SK-N-SH (cell line): ENCODE measurements around the gene FGD1. TPM values are rescaled to one million over a fixed set of nuclear protein-coding genes. Genes with fewer than 3 reads are reported as not detected.

Source experiments
- CTCF ChIA-PET: fragments of 300-600, 350-600 bp; formaldehyde crosslinking; extraction: SDS; loops from one replicate; lab custom pipeline; 2021; lab: Yijun Ruan, JAX
- POLR2A ChIA-PET: fragments of 350-600 bp; sonication (Branson Sonifier 250); formaldehyde crosslinking; extraction: SDS; loops from one replicate; lab custom pipeline; 2020; ENCODE audit warnings: antibody characterized with exemption, inconsistent platforms; lab: Yijun Ruan, JAX
- DNase-seq: peaks from one replicate; pipeline ENCODE4 v3.0.0; 2012
- H2AFZ ChIP-seq: fragments of 200-600 bp; sonication (generic); 2 replicates; pipeline ENCODE4 v1.8.1; 2016; ENCODE audit warnings: antibody characterized with exemption, mild to moderate bottlenecking, low read depth
- H3F3A ChIP-seq: fragments of 200-600 bp; sonication (generic); replicated peaks from 2 replicates; pipeline ENCODE3; 2016; ENCODE audit warnings: antibody characterized with exemption, mild to moderate bottlenecking; ENCODE audit not compliant: insufficient read depth
- H3K27ac ChIP-seq, 2 experiments: fragments of 200-500 bp in 1 of 2; fragments of 200-600 bp in 1 of 2; sonication (Bioruptor generic) in 1 of 2; sonication (generic), shearing (Covaris generic) in 1 of 2; 2 replicates each; pipeline versions ENCODE4 v1.5.1 to v1.6.1; 2014 to 2016; ENCODE audit warnings: low read depth in 2 of 2, inconsistent platforms in 1 of 2, low read length in 1 of 2, mild to moderate bottlenecking in 1 of 2, mixed read lengths in 1 of 2
- H3K27me3 ChIP-seq: fragments of 200-600 bp; sonication (generic), shearing (Covaris generic); 2 replicates; pipeline ENCODE4 v1.6.1; 2016; ENCODE audit warnings: mixed run types; ENCODE audit not compliant: insufficient read depth
- H3K36me3 ChIP-seq, 2 experiments: fragments of 200-500 bp in 1 of 2; fragments of 200-600 bp in 1 of 2; sonication (Bioruptor generic) in 1 of 2; sonication (generic) in 1 of 2; replicated peaks in 1 of 2; 2 replicates each; pipeline versions ENCODE3 to v1.5.1; 2014 to 2016; ENCODE audit warnings: low read length in 1 of 2, mild to moderate bottlenecking in 1 of 2; ENCODE audit not compliant: insufficient read depth in 2 of 2, control insufficient read depth in 1 of 2
- H3K4me1 ChIP-seq, 2 experiments: fragments of 200-500 bp in 1 of 2; fragments of 200-600 bp in 1 of 2; sonication (Bioruptor generic) in 1 of 2; sonication (generic), shearing (Covaris generic) in 1 of 2; 2 replicates each; pipeline versions ENCODE4 v1.5.1 to v1.6.1; 2014 to 2016; ENCODE audit warnings: low read depth in 1 of 2, low read length in 1 of 2, mixed run types in 1 of 2; ENCODE audit not compliant: insufficient read depth in 2 of 2, control insufficient read depth in 1 of 2
- H3K4me2 ChIP-seq: fragments of 200-600 bp; sonication (generic), shearing (Covaris generic); 2 replicates; pipeline ENCODE4 v1.6.1; 2017; ENCODE audit warnings: mixed run types
- H3K4me3 ChIP-seq, 2 experiments: fragments of 200-500 bp in 1 of 2; fragments of 200-600 bp in 1 of 2; sonication (Bioruptor generic) in 1 of 2; sonication (generic), shearing (Covaris generic) in 1 of 2; 2 replicates each; pipeline versions ENCODE4 v1.5.1 to v1.8.1; 2014 to 2016; ENCODE audit warnings: low read depth in 2 of 2, inconsistent platforms in 1 of 2, low read length in 1 of 2, mild to moderate bottlenecking in 1 of 2, mixed read lengths in 1 of 2, moderate library complexity in 1 of 2
- H3K79me2 ChIP-seq: fragments of 200-600 bp; sonication (generic); 2 replicates; pipeline ENCODE4 v1.8.1; 2017; ENCODE audit warnings: mild to moderate bottlenecking; ENCODE audit not compliant: insufficient read depth
- H3K9ac ChIP-seq: fragments of 200-600 bp; sonication (generic); 2 replicates; pipeline ENCODE4 v1.6.1; 2017; ENCODE audit warnings: mixed run types
- H3K9me2 ChIP-seq: fragments of 200-600 bp; sonication (generic); 2 replicates; pipeline ENCODE4 v1.6.1; 2017; ENCODE audit warnings: mixed run types
- H3K9me3 ChIP-seq: fragments of 200-600 bp; sonication (generic); 2 replicates; pipeline ENCODE4 v1.6.1; 2017; ENCODE audit warnings: mixed run types, mild to moderate bottlenecking, moderate library complexity
- H4K20me1 ChIP-seq: fragments of 200-600 bp; sonication (generic); 2 replicates; pipeline ENCODE4 v1.6.1; 2017; ENCODE audit warnings: mild to moderate bottlenecking, mixed run types; ENCODE audit not compliant: insufficient read depth
- CHD2 ChIP-seq: fragments of 150-350 bp; IDR thresholded peaks from 2 replicates; pipeline ENCODE4 v1.6.1; 2018; ENCODE audit warnings: low read length; ENCODE audit not compliant: partially characterized antibody
- CTCF ChIP-seq: fragments of 200-600 bp; sonication (generic); IDR thresholded peaks from 2 replicates; pipeline ENCODE4 v1.6.1; 2017; ENCODE audit warnings: antibody characterized with exemption, mild to moderate bottlenecking, moderate library complexity
- EP300 ChIP-seq, 2 experiments: IDR thresholded peaks; 2 replicates each; pipeline versions ENCODE4 v1.4.0 to v1.6.1; 2012; ENCODE audit warnings: borderline replicate concordance in 1 of 2, low read depth in 1 of 2, low read length in 1 of 2
- EZH2phosphoT487 ChIP-seq: fragments of 200-600 bp; sonication (generic); IDR thresholded peaks from 2 replicates; pipeline ENCODE4 v1.6.1; 2017; ENCODE audit warnings: low read depth, mixed run types, mild to moderate bottlenecking, antibody characterized with exemption, moderate library complexity, borderline replicate concordance
- FOSL2 ChIP-seq: IDR thresholded peaks from 2 replicates; pipeline ENCODE4 v1.4.0; 2012; ENCODE audit warnings: low read depth, mild to moderate bottlenecking, moderate library complexity, borderline replicate concordance
- FOXJ3 ChIP-seq: sonication (generic); formaldehyde crosslinking; IDR thresholded peaks from 2 replicates; pipeline ENCODE4 v1.5.1; 2020; ENCODE audit warnings: mild to moderate bottlenecking, missing genetic modification reagents
- FOXM1 ChIP-seq: IDR thresholded peaks from 2 replicates; pipeline ENCODE4 v1.4.0; 2012; ENCODE audit warnings: low read depth, mild to moderate bottlenecking
- GABPA ChIP-seq: IDR thresholded peaks from 2 replicates; pipeline ENCODE4 v1.4.0; 2012; ENCODE audit warnings: low read depth, mild to moderate bottlenecking
- GATA2 ChIP-seq: sonication (generic); formaldehyde crosslinking; IDR thresholded peaks from 2 replicates; pipeline ENCODE4 v1.5.0; 2020; ENCODE audit warnings: mild to moderate bottlenecking, missing genetic modification reagents
- JUND ChIP-seq: IDR thresholded peaks from 2 replicates; pipeline ENCODE4 v1.4.0; 2012
- MAX ChIP-seq: IDR thresholded peaks from 2 replicates; pipeline ENCODE4 v1.4.0; 2012; ENCODE audit warnings: low read depth
- MXI1 ChIP-seq: IDR thresholded peaks from 2 replicates; pipeline ENCODE4 v1.6.1; 2012; ENCODE audit warnings: mild to moderate bottlenecking, low read depth, low read length, improper control_type of control experiment
- NRF1 ChIP-seq: IDR thresholded peaks from 2 replicates; pipeline ENCODE4 v1.6.1; 2012; ENCODE audit warnings: low read depth, mild to moderate bottlenecking, low read length
- POLR2AphosphoS5 ChIP-seq: IDR thresholded peaks from 2 replicates; pipeline ENCODE4 v1.6.1; 2012; ENCODE audit warnings: low read depth, low read length
- RFX5 ChIP-seq: IDR thresholded peaks from 2 replicates; pipeline ENCODE4 v1.6.1; 2012; ENCODE audit warnings: mild to moderate bottlenecking, improper control_type of control experiment, low read length
- RXRA ChIP-seq: IDR thresholded peaks from 2 replicates; pipeline ENCODE4 v1.4.0; 2012; ENCODE audit warnings: low read depth, mild to moderate bottlenecking, borderline replicate concordance
- SIN3A ChIP-seq: IDR thresholded peaks from 2 replicates; pipeline ENCODE4 v1.6.1; 2012; ENCODE audit warnings: low read depth, mild to moderate bottlenecking, low read length, moderate library complexity, borderline replicate concordance
- TCF12 ChIP-seq: IDR thresholded peaks from 2 replicates; pipeline ENCODE4 v1.4.0; 2012
- TEAD4 ChIP-seq: IDR thresholded peaks from 2 replicates; pipeline ENCODE4 v1.4.0; 2012; ENCODE audit warnings: mild to moderate bottlenecking, borderline replicate concordance; ENCODE audit not compliant: insufficient read depth
- USF1 ChIP-seq: IDR thresholded peaks from 2 replicates; pipeline ENCODE4 v1.4.0; 2012; ENCODE audit warnings: low read depth, borderline replicate concordance
- USF2 ChIP-seq: fragments of 150-350 bp; IDR thresholded peaks from 2 replicates; pipeline ENCODE4 v1.6.1; 2017; ENCODE audit warnings: antibody characterized with exemption, low read length, low read depth, borderline replicate concordance
- WGBS: methylation state at CpG from one replicate; pipeline ENCODE4 v1.1.6; 2017; ENCODE audit warnings: low lambda C conversion rate; 5-methylcytosine and 5-hydroxymethylcytosine counted together
- polyA plus RNA-seq, 3 experiments: library from polyadenylated mRNA; depleted of rRNA; stranded (reverse); fragments of >200 nt; gene quantifications; 2 replicates each; pipeline ENCODE4 v1.2.3, GENCODE V29; 2012

FGD1 gene
- polyA plus RNA-seq, 1 of the 3 experiments (the other 2 are of a cell fraction): 6.3 TPM

GRCh38 chrX:54411732-54412131 is 84.3 kb downstream of the FGD1 start:
- Histone ChIP-seq H3K36me3 (no peaks in the 10 kb centered on the region), H3K9me3 (no peaks in the 10 kb centered on the region), H3K27me3 (0 out of 2 replicates have a peak, but pooled peaks cover 15% of the 10 kb centered on the region), H3K4me3 (no peak overlapping the region), H2AFZ (no peak overlapping the region), H3K9ac (no peak overlapping the region), H4K20me1 (no peaks in the 10 kb centered on the region), H3K27ac (no peak overlapping the region), H3K9me2 (no peaks in the 10 kb centered on the region), H3K4me2 (no peak overlapping the region), H3F3A (no peaks in the 10 kb centered on the region), H3K79me2 (no peaks in the 10 kb centered on the region), H3K4me1 (no peaks in the 10 kb centered on the region)
- no peak for DNase-seq
- ChIA-PET POLR2A (no interaction called here), CTCF (no interaction called here)
- 50% methylated on average over 1 of the region's 1 CpG for WGBS
- TF ChIP-seq NRF1: no peak
- no peak for TF ChIP-seq USF2
- TF ChIP-seq CTCF: no peak

GRCh38 chrX:54407266-54407665 is 88.8 kb downstream of the FGD1 start:
- Histone ChIP-seq H3F3A (no peaks in the 10 kb centered on the region), H3K4me1 (no peaks in the 10 kb centered on the region), H3K4me3 (no peak overlapping the region), H3K9me2 (no peaks in the 10 kb centered on the region), H3K27me3 (peaks cover 15% of the 10 kb centered on the region; the same call in 1 of the 2 replicates), H3K9ac (no peak overlapping the region), H3K9me3 (no peaks in the 10 kb centered on the region), H3K27ac (no peak overlapping the region), H3K4me2 (no peak overlapping the region), H2AFZ (no peak overlapping the region), H4K20me1 (no peaks in the 10 kb centered on the region), H3K79me2 (no peaks in the 10 kb centered on the region), H3K36me3 (no peaks in the 10 kb centered on the region)
- ChIA-PET POLR2A (no interaction called here), CTCF (no interaction called here)
- no peak for DNase-seq
- 19% methylated on average over 2 of the region's 2 CpGs for WGBS
- TF ChIP-seq EP300 (IDR thresholded peaks at IDR 0.05; ENCODE audit: borderline replicate concordance in 1 of 2, low read depth in 1 of 2, low read length in 1 of 2) (no peak), USF1 (no peak), FOXM1 (no peak), RFX5 (no peak), EZH2phosphoT487 (no peak), USF2 (no peak), GABPA (no peak), TEAD4 (no peak), JUND (no peak), FOXJ3 (no peak), MXI1 (no peak), CTCF (no peak), GATA2 (CRISPR knock-in tag) (no peak), SIN3A (no peak), CHD2 (no peak), FOSL2 (no peak), RXRA (no peak), MAX (no peak), TCF12 (no peak), POLR2AphosphoS5 (no peak)
